NCI-H1092 (cell line): ENCODE data around the gene ASB18.
"Not testable (repeated sequence)": the region's sequence is repeated elsewhere in the genome, so short reads cannot be mapped to it uniquely, and the experiment has no call there.

Experiments
- DNase-seq: peaks from one replicate; lab custom pipeline; 2025; lab: John Stamatoyannopoulos, UW

The ASB18 gene

DNA sequence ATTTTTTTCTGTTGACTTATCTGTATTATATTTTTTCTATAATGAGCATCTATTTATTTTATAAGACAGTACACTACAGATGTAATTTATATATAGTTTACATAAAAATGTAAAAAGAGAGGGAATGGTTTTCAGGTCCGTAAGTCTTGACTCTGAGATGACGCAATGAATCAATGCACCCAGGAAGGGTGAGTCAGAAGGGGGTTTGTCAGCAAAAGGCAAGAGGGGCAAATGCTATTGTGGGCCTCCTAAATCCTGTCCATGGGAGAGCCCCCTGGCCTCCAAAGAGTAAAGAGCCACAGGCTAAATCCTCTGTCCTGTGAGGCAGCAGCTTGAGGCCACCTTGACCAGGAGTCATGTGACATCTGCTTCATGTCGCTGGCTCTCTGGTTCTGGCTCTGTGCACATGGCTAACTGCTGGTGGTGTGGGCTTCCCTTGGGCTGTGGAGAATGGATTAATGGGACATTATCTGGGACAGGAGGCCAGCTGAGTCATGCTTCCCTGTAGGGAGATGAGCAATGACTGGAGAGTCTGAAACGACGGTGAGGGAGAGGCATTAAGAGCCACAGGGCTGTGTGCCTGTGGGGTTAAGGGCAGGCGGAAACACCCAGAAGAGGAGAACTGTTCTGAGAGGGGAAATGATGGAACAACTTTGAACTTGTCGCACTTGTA, 22.8 kb upstream of the ASB18 start:
- DNase-seq: no peak

DNA sequence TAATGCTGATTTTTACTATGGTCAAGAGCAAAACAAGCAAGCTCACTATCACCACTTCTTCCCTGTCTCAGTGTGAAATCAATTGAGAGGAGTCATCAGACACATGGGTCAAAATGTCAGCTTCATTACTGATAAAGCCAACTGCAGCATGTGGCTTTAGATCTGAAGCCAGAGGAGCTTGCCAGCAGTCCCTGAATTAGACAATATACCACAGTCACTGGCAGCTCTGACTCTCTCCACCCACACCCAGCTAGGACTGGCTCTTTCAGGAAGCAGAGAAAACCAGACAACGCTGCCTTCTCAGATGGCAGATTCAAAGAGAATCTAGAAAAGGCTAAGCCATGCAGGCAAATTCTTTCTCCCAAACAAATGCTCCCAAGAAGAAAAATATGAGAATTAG, 20.0 kb upstream of the ASB18 start:
- no peak for DNase-seq

- DNase-seq: no peak
Measured at GRCh38 chr2:236282406-236282805, 18.2 kb upstream of the ASB18 start.

- DNase-seq: no peak
Measured at GRCh38 chr2:236281423-236281822, 17.2 kb upstream of the ASB18 start.

GRCh38 chr2:236273126-236273525, 8.9 kb upstream of the ASB18 start:
- DNase-seq: no peak

DNA sequence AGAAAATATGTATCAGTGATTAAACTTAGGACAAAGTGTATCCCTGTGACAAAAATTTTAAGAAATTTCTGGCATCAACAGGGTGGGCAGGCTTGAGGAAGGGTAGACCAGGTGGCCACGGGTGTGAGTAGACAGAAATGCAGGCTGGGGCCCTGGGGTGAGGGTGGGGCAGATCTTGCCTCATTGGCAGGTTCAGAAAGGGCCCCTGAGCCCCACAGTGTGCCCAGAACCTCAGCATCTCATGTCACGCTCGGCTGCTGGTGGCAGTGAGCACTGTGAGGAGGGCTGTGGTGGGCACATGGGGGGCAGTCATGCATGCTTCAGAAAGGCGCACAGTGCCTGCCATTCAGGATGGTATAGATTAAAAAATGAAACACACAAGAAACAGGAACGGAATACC, 7.6 kb upstream of the ASB18 start:
- no peak for DNase-seq

DNA sequence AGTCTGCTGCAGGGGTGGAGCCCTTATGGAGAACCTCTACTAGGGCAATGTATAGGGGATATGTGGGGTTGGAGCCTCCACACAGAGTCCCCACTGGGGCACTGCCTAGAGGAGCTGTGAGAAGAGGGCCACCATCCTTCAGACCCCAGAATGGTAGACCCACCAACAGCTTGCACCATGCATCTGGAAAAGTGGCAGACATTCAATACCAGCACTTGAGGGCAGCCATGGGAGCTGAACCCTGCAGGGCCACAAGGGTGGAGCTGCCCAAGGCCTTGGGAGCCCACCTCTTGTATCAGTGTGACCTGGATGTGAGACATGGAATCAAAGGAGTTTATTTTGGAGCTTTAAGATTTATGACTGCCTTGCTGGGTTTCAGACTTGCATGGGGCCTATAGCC, 5.7 kb upstream of the ASB18 start:
- DNase-seq: not testable (repeated sequence)

GRCh38 chr2:236265675-236266074, 1.5 kb upstream of the ASB18 start:
- no peak for DNase-seq

GRCh38 chr2:236262238-236262637, 2.0 kb downstream of the ASB18 start:
- DNase-seq: no peak

- no peak for DNase-seq
Measured at GRCh38 chr2:236261452-236261851, 2.8 kb downstream of the ASB18 start.

DNA sequence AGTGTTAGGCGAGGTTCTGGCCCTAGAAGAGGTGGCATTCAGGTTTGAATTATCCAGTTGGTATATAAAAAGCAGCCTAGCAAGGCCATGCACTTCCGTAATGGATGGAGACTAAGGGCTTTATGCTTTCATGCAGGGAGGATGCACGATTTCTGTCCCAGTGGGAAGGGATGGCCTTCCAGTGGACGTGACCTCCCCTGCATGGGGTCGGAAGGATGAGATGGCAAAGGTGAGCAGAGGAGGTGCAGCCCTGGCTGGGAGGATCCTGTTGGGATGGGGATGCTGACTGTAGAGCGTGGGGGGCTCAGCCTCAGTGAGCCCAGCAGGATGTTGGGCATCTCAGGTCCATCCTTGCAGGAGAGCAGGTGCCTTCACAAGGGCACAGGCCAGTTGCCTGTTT, 4.8 kb downstream of the ASB18 start:
- DNase-seq: no peak

DNA sequence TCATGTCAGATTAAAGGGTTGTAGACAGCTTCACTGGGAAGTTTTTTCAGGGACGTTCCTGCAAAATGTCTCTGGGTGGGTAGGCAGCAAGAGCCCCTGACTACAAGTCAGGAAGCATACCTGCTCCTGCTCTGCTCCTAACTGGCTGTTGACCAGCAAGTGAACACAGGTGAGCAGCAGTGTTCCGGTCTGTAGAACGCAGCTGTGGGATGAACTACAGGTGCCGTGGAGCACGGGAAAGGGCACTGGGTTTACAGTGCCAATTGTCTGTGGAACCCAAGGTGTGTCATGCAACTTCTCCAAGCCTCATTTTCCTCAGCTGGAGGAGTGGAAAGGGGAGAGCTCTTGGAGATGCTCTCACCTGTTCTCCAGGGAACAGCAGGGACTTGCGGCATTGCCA, 6.6 kb downstream of the ASB18 start:
- DNase-seq: no peak

DNA sequence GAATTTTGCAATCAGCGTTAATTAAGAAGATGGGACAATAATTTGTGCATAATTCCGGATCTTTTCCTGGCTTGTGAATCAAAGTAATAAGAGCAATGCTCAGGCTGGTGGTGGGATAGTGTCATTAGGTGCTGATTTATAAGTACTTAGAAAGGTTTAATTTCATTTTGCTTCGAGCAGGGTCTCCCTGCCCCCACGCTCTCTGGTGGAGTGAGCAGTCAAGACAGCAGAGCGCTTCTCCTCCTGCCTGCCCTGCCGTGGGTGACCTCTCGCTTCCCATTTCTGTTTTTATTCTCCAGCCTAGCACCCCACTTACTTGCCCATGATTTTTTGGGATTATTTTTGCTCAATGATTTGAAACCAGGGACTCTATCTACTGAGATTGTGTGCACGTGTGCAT, 7.1 kb downstream of the ASB18 start:
- DNase-seq: no peak

DNA sequence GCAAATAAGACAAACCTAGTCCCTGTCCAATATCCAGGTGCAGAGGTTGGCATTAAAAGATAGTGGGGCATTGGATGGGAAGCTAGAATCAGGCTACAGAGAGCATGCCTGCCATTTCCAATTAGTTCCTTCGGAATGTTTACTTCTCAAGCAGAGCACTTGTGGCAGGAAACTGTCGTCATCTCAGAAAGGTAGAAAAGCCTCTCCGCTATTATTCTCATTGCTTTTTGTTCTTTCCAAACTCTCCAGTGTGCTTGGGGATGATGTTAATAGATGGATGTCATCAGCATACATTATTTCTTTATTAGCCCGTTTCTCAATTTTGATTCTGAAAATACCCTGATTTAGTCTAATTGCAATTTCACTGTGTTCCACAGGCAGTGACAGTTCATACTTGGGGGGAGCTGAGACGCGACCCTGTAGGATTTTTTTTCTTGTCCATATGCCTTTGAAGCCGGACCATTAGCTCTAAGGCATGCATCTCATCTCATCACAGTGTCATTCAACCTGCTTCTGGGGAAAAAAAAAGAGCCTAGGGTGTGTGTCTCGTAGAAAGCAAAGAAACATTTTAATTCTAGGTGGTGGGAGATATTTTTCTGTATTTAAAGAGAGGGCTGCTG, 7.7 kb downstream of the ASB18 start:
- DNase-seq: no peak

GRCh38 chr2:236254674-236255073, 9.5 kb downstream of the ASB18 start:
- DNase-seq: no peak

DNA sequence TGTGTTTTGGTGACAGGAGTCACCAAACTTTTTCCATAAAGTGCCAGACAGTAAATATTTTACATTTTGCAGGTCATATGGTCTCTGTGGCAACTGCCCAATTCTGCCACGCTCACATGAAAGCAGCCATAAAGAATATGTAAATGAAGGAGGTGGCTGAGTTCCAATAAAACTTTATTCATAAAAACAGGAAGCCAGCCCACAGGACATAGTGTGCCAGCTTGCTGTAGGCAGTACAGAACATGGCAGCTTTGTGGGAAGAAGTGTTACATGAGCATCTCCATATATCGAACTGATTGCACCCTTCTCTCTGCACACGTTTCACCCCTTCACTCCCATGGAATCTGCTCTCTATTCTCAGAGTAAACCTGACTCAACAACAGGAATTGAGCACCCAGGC, 10.2 kb downstream of the ASB18 start:
- DNase-seq: no peak

- DNase-seq: no peak
Measured at GRCh38 chr2:236252602-236253001, 11.6 kb downstream of the ASB18 start.

DNA sequence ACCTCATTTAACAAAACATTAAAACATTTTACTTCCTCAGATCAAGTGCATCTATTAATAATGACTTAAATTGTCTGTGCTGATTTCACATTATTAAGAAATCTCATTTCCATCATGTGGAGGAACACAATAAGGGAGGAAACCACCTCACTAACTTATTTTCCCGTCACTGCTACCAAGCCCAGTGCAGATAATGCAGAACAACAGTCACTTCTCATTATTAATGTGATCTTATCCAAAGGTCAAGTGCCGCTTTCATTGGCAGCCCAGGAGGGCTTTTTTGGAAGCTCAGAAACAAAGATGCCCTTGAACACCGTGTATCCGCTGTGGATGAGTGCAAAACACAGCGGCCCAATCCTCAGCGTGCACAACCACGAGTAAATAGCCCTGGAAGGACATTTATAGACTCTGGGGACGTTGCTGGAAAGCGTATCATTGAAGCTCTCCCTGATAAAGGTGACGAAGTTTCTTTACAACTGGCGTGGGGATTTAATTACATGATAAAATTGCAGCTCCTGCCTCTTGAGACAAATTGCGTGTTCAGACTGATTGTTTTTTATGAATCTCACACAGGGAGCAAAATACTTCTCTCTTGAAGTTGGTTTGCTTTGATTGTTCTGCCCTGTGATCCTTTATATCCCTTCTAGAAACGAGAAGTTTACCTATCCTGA, 13.2 kb downstream of the ASB18 start:
- no peak for DNase-seq

GRCh38 chr2:236250286-236250685, 13.9 kb downstream of the ASB18 start:
- no peak for DNase-seq

- no peak for DNase-seq
Measured at GRCh38 chr2:236249066-236249465, 15.1 kb downstream of the ASB18 start.

DNA sequence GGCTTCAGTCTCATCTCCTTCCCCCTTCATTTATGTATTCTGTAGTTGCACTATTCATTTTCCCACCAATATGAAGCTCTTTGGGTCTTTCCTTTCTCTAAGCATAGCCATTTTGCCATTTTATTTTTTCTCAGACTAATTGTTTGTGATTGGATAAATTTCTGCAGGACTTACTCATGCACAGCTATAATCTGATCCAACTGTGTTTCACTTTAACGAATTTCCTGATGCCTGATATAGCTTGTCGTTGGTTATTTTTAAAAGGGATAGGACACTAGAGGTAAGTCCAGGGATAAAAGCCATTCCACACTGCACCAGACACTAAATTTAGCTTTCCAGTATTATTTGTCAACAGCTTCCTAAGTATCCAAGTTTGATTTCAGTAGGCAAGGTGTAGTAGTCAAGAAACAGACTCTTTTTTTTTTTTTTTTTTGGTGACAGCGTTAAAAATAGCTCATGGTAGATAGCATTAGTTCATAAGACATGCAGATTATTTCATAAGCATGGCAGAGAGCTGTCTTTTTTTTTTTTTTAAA, 17.4 kb downstream of the ASB18 start:
- no peak for DNase-seq

- DNase-seq: no peak
Measured at GRCh38 chr2:236244256-236244655, 19.9 kb downstream of the ASB18 start.

GRCh38 chr2:236242057-236242495, 22.1 kb downstream of the ASB18 start:
- no peak for DNase-seq
